ENCODE results near the gene AMH. TPM values are rescaled to one million over a fixed set of nuclear protein-coding genes. Genes with fewer than 3 reads are reported as not detected.

AMH gene
- total RNA-seq, 1 donor from 2014 or later = not detected

DNA sequence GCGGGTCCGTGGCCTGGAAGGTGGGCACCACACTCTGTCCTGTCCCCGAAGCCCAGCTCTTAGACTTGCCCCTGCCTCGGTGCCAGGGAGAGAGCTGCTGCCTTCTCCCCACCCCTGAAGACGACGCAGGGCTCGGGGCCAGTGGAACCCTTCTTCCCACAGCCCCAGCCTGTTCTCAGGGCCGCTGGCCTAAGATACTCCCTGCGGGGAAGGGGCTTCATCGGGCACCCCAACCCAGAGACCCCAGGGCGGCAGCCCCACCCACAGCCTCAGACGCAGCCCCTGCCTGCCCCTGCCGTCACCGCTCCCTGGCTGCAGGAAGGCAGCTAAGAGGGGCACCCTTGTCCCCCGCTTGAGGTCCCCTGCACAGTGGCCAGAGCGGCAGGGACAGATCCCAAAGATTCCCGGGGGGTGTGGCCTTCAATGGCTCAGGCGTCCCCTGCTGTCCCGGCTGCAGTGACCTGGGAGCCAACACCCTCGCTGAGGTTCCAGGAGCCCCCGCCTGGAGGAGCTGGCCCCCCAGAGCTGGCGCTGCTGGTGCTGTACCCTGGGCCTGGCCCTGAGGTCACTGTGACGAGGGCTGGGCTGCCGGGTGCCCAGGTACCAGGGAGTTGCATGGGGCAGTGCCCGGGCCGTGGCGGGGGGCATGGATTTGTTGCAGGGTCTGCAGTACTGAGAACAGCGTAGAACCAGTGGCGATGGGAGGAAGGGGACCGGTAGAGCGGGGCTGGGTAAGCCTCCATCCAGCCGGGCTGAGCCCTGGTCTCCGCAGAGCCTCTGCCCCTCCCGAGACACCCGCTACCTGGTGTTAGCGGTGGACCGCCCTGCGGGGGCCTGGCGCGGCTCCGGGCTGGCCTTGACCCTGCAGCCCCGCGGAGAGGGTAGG, 1.0 kb downstream of the AMH start:
- no peak for DNase-seq

DNA sequence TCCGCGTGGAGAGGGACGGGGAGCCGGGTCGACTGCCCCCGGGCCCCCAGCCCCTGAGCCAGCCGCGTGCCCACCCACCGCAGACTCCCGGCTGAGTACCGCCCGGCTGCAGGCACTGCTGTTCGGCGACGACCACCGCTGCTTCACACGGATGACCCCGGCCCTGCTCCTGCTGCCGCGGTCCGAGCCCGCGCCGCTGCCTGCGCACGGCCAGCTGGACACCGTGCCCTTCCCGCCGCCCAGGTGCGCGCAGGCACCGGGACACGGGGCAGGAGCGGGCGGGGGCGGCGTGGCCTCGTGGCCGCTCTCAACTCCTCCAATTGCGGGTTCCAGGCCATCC, 1.6 kb downstream of the AMH start:
- DNase-seq = no peak

DNA sequence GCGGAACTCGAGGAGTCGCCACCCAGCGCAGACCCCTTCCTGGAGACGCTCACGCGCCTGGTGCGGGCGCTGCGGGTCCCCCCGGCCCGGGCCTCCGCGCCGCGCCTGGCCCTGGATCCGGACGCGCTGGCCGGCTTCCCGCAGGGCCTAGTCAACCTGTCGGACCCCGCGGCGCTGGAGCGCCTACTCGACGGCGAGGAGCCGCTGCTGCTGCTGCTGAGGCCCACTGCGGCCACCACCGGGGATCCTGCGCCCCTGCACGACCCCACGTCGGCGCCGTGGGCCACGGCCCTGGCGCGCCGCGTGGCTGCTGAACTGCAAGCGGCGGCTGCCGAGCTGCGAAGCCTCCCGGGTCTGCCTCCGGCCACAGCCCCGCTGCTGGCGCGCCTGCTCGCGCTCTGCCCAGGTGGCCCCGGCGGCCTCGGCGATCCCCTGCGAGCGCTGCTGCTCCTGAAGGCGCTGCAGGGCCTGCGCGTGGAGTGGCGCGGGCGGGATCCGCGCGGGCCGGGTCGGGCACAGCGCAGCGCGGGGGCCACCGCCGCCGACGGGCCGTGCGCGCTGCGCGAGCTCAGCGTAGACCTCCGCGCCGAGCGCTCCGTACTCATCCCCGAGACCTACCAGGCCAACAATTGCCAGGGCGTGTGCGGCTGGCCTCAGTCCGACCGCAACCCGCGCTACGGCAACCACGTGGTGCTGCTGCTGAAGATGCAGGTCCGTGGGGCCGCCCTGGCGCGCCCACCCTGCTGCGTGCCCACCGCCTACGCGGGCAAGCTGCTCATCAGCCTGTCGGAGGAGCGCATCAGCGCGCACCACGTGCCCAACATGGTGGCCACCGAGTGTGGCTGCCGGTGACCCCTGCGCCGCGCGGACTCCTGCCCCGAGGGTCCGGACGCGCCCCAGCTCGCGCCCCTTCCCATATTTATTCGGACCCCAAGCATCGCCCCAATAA, 2.3 kb downstream of the AMH start:
- DNase-seq = no peak

DNA sequence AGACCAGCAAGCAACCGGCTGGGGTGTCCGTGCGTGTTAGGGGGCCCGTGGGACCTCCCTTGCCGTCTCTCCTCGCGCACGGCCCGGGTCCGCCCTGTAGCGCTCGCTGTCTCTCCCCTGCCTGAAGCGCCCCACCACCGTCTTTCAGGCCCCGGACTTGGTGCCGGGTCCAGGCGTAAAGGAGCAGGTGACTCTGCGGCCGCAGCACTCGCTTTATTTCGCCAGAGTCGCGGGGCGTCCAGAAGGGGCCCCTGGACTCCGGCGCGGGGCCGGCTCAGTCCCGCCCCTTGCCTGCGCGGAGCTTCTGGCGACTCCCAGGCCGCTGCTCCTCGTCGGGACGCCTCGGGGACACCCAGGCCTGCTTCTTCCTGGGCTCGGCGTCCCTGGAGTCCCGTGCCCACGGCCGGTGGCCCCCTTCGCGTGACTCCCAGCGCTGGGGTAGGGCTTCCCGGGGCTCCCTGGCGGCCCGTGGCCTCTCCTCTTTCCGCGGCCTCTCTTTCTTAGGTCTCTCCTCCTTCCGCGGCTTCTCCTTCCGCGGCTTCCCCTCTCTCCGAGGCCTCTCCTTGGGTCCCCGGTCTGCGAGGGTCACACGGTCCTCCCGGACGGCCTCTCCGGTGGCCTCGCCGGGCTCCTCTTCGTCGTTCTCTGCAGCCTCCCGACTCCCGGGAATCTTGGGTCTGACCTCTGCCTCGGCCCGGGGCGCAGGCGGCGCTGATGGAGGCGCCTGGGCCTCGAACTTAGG, 3.1 kb downstream of the AMH start:
- DNase-seq = no peak

DNA sequence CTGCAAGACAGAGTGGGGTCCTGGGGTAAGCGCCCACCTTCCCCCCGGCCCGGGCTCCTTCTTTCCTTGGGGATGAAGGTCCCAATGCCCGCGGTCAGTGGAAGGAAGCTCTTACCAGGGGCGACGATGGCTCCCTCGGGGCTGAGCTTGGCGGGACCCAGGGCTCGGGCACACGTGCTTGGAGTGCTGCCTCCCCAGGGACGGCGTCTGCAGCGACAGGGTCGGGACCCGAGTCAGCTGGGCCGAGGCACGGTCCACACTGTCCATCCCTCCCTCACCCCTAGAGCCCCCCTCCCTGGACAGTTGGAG, 3.6 kb downstream of the AMH start:
- DNase-seq = no peak

DNA sequence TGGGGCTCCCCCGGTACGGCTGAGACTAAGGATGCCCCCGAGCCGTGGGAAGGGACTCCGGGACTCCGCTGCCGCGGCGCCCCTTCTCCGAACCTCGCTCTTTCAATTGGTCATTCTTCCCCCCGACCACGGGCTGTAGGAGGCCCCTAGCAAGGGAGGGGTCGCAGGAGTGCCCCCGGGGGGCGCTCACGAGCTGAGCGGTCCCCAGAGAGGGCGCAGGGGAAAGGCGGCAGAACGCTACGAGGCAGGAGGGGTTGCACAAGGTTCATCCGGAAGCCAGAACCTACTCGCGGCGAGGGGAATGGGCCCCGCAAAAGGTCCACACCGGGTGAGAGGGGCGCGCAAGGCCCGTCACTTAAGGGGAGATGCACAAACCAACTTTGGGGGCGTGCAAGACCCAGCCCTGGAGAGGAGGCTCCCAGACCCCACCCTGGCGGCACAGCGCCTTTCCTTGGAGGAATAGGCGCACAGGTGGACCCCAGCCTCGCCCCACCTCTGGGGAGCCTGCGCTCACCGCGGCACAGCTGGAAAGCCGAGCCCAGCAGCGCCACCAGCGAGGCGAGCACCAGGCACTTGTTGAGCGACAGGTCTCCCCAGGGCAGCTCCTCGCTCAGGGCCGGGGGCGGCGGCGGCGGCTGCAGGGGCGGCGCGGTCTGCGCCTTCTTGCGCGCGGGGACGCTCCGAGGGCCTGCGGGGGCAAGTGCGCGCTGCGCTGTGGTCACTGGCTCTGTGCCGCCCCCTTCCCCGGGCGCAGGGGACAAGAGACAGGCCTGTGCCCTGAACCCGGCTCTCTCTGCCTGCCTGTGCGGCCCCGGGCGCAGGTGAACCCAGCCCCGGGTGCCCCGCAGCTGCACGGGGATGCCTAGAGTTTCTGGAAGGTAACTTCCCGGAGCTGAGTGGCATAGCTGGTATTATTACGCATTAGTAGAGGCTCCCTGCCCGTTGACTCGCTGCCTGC, 4.3 kb downstream of the AMH start:
- DNase-seq = no peak

DNA sequence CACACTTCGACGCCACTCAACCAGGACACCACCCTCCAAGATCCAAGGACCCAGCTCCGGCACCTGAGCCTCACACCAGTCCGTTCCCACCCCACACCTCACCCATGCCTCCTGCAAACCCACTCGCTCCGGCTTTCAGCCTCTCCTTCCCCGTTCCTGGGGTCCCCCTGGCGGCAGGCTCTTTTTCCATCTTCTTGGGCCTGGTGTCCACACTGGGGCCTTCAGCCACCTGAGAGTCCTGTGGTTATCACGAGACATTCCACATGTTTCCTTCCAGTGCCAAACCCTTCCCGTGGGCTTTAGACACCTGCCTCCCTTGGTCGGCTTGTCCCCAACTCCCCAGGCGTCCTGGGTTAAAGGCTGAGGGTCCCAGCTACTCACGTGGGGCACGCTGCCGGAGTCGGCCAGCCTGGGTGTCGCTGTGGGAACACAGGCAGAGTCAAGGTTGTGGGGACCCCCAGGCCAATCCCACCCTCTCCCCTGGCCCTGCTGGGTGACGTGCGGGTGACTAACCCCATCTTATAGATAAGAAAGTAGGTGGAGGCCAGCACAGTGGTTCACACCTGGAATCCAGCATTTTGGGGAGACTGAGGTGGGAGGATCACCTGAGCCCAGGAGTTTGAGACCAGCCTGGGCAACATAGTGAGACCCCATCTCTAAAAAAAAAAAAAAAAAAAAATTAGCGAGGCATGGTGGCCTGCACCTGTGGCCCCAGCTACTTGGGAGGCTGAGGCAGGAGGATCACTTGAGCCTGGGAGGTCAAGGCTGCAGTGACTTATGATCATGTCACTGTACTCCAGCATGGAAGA, 5.1 kb downstream of the AMH start:
- DNase-seq = no peak

DNA sequence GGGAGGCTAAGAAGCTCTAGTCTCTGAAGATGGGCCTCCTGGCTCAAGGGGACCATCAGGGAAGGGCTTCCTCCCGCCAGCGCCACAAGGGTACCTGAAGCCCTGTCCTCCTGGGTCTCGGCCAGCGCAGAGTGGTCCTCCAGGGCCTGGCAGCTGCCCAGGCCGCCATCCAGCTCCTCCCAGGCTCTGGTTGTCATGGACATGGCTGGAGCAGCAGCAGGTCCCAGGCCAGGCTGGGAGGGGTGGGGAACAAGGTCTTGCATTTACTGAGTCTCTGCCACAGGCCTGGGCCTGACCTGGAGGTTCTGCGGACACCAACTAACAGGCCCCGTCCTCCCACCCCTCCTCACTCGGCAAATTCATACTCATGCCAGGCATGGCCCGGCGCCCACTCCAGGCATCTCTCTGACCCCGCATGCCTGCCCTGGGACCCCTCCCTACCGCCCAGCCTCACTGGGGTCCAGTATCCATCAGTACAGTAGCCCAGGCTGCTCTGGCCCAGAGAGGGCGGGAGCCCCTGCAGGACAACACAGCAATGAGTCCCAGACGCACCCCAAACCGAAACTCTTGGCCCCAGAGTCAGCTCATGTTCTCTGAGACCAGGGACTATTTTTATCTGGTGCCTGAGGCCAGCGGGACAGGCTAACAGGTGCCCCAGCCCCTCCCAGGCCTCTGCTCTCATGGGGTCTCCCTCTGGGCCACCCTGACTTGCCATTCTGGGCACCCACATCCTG, 6.2 kb downstream of the AMH start:
- DNase-seq = no peak

DNA sequence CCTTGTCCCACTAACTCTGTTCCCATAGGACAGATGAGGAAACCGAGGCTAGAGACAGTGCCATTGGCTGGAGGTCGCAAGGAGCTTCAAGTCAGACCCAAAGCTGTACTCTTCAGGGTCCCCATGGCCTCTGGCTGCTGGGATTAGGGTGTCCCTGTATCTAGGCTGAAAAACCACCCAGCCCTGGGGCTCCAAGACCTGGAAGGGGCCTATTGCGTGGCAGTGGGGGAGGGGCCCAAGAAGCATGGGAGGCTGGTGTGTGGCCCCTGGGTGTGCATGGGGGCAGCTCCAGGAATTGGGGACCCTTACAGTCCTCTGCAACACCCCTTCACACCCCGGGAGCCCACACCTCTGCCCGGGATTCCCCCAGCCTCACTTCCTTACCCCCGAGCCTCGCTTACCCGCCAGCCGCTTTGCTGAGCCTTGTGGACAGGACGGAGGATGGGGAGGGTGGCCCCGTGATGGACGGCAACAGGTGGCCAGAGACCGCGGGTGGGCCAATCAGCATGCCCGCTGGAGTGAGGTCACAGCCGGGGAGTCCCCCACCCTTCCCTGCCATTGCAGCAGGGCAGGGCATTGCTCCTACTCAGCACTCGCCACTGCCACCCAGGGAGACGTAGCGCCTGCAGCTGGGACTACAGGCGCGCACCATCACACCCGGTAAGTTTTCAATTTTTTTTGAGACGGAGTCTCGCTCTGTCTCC, 7.0 kb downstream of the AMH start, which contains the start of gene JSRP1:
TSS of gene JSRP1 (minus strand) at position 436 of the 704 bp plus-strand sequence. CDS start 1,103 bp downstream, outside the sequence.
- DNase-seq = no peak

DNA sequence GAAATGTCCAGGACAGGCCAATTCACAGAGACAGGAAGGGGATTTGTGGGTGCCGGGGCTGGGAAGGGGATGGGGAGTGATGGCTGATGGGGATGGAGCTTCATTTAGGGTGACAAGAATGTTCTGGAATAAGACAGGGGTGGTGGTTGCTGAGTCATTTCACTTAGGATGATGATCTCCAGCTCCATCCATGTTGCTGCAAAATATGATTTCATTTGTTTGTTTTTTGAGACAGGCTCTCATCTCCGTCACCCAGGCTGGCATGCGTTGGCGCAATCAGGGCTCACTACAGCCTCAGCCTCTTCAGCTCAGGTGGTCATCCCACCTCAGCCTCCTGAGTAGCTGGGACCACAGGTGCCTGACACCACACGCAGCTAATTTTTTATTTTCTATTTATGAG, 10.2 kb downstream of the AMH start:
- no peak for DNase-seq

DNA sequence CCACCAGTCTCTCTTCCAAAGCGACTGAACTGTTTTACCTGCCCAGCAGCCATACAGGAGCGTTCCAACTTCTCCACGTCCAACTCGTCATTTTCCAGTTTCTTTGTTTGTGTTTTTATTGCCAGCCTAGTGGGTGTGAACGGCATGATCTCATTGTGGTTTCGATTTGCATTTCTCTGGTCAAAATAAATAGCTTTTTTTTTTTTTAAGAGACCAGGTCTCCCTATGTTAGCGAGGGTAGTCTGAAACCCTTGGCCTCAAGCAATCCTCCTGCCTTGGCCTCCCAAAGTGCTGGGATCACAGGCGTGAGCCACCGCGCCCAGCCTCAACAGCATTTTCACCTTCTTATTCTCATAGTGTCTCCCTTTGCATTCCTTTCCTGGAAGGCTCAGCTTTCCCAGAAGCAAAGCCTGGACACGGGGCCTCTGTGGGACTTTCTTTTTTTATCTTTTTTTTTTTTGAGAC, 11.2 kb downstream of the AMH start:
- no peak for DNase-seq

DNA sequence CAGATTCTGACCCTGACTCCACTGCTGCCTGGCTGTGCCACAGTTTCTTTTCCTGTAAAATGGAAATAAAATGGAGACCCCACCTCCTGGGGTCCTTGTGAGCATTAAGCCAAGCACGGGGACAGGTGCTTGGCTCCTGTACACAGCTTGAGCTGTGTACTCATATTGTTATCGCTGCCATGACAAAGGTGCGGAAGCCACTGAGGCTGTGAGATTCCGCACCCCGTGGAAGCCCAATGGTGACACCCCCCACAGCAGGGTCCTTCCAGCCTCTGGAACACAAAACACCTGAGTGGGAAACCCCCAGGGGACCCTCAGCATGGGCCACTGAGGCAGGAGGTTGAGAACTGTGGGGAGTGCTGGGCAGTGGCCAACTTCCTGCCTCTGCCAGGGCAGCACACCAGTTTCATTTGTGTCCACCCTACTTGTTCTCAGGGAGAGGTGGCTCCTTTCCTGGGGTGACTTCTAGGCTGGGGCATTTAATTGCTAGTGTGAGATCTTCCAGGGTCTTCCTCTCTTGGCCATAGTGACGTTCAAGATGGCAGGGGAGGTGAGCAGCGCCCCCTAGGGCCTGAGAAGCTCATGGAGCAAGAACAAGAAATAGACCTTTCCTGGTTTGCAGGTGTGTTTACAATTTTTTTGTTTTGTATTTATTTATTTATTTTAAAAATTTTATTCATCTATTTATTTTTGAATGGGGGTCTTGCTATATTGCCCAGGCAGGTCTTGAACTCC, 12.5 kb downstream of the AMH start:
- DNase-seq = no peak

DNA sequence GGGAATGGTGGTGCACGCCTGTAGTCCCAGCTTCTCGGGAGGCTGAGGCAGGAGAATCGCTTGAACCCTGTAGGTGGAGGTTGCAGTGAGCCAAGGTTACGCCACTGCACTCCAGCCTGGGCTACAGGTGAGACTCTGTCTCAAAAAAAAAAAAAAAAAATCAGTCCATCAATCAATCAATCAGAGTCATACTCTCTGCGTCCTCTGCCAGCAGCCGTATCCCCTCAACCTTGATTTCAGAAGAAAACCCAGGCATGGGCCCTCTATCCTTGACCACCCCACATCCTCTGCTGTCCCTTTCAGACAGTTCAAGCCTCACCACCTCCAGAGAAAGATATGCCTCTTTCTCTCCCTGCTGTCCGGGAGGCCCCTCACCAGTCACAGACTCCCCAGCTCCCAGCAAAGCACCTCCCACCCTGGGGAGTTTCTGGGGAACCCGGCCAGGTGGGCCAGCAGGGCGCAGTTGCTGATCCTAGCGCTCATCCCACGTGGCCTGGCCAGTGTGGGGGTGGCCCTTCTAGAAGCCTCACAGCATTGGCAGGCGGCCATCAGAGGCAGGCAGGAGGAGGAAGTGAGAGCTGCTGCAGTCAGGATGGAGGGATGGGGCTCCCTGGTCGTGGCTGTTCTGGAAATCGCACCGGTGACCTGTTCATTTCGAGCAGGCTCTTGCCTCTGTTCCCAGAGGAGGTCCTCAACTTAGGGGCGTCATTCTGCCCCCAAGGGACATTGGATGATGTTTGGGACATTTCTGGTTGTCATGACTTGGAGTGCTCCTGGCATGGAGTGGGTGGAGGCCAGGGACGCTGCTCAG, 17.3 kb downstream of the AMH start:
- DNase-seq = peak; percentile 62

DNA sequence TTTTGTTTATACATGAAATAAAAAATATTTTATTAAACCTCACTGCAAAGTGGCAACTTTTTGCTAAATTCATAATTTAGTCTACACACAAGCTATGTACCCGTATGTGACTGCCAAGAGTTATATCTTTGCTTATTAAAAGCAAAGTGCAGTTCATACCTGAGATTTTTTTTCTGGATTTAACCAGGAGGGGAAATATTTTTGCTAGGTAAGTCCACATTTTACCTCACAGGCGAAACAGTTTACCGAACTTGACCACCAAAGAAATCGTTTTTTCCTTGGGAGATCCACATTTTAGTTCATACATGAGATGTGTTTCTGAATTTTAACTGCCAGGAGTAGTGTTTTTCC, 19.3 kb downstream of the AMH start:
- no peak for DNase-seq

DNA sequence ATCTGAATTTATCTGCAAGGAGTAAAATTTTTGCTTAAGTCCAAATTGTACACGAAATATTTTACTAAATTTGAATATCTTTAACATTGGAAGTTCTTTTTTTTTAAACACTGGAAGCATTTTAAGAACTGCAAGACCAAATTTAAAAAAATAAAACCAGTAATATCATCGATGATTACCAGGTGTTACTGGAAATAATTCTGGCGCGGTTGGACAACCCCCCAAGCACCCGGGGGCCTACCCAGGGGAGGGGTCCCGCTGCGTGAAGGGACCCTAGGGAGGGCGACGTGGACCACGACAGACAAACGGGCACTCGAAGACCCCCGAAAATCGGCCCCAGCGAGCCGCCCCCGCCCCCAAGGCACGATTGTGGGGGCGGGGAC, 19.7 kb downstream of the AMH start:
- DNase-seq = no peak

DNA sequence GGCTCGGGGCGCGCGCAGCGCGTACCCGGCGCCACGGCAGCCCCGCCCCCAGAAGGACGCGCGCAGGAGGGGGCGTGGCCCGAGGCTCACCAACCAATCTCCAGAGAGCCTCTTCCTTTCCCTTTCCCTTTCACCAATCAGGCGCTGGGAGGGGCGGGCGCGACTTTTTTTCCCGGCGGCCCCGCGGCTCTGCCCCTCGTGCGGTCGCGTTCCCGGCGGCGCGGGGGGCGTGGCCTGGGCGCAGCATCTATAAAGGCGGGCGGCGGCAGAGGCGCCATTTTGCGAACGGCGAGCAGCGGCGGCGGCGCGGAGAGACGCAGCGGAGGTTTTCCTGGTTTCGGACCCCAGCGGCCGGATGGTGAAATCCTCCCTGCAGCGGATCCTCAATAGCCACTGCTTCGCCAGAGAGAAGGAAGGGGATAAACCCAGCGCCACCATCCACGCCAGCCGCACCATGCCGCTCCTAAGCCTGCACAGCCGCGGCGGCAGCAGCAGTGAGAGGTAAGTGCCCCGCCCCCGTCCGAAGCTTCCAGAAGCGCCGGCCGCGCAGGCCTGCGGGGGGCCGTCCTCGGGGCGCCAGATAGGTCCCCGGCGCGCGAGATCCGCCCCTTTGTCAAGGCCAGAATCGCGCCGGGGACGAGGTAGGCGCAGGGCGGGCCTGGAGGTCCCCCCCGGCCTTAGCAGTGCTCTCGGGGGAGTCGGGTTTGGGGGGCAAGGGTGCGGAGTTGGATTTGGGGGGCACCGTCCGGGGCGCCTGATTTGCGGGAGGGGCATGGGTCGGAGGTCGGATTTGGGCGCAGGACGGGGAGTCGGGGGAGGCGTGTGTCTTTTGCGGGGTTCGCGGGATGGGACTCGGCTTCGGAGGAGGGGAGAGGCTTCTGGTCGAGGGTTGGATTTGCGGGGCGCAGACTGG, 20.4 kb downstream of the AMH start:
- peak; percentile 97 for DNase-seq

DNA sequence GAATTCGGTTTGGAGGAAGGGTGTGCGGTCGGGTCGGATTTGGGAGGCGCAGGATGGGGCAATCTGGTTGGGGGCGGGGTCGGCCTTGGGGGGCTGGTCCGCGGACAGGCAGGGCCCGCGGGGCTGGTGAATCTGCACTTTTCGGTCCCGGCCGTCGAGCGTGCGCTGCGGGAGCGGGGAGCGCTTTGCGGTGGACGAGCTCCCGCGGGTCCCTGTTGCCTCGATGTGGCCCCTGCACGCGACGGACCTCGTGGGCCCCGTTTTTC, 21.0 kb downstream of the AMH start:
- no peak for DNase-seq
